HCT116 (cell line): Measurements from ENCODE around the gene COL4A4. TPM values are rescaled to one million over a fixed set of nuclear protein-coding genes. Genes with fewer than 3 reads are reported as not detected.

Experiments
- ATAC-seq: fragments of 200-7000 bp; cut with Tn5 transposase; 2 replicates; pipeline ENCODE4 v1.9.1; 2020; ENCODE audit warnings: mild to moderate bottlenecking, moderate library complexity
- BruUV-seq: library from RNA; stranded (reverse); fragments of 400-500 nt; replicated peaks from 2 replicates; lab custom pipeline; 2021; lab: Mats Ljungman, UMichigan
- CTCF ChIA-PET: fragments of 300-600 bp; sonication (Branson Sonifier 250); formaldehyde crosslinking; loops from one replicate; lab custom pipeline; 2021; ENCODE audit warnings: antibody characterized with exemption; lab: Charles Lee
- POLR2A ChIA-PET: fragments of 300-600, 350-600 bp; sonication (Branson Sonifier 250); formaldehyde crosslinking; loops from one replicate; lab custom pipeline; 2021; ENCODE audit warnings: antibody characterized with exemption; lab: Charles Lee
- RAD21 ChIA-PET, 2 experiments: fragments of 300-600 bp; sonication (Branson Sonifier 250); formaldehyde crosslinking; loops; one replicate each; lab custom pipeline; 2023; ENCODE audit warnings: low total read pairs in 2 of 2; ENCODE audit not compliant: uncharacterized antibody in 2 of 2, unreplicated experiment in 2 of 2, low non-redundant PET in 1 of 2; lab: Charles Lee
- DNase-seq: peaks from one replicate; pipeline ENCODE4 v3.0.0-alpha.2; 2010; ENCODE audit warnings: low read depth, low spot score
- H2AFZ ChIP-seq: fragments of 200-600 bp; shearing (Covaris generic), sonication (generic); 2 replicates; pipeline ENCODE4 v1.6.1; 2017; ENCODE audit warnings: low read depth, mixed run types, mixed read lengths, antibody characterized with exemption, low read length; ENCODE audit not compliant: poor library complexity, severe bottlenecking
- H3K27ac ChIP-seq: 2 replicates; pipeline ENCODE4 v1.5.1; 2012; ENCODE audit warnings: low read depth, low read length
- H3K27me3 ChIP-seq: fragments of 200-600 bp; sonication (generic); 2 replicates; pipeline ENCODE4 v1.6.1; 2016; ENCODE audit warnings: mixed run types, low read length, mixed read lengths; ENCODE audit not compliant: insufficient read depth
- H3K36me3 ChIP-seq, 2 experiments: fragments of 200-500 bp in 1 of 2; fragments of 200-600 bp in 1 of 2; sonication (Bioruptor generic) in 1 of 2; sonication (generic) in 1 of 2; 2 replicates each; pipeline versions ENCODE4 v1.5.1 to v1.6.1; 2014 to 2016; ENCODE audit warnings: low read length in 2 of 2, inconsistent platforms in 1 of 2, mixed read lengths in 1 of 2, mixed run types in 1 of 2; ENCODE audit not compliant: insufficient read depth in 2 of 2, control insufficient read depth in 1 of 2
- H3K4me1 ChIP-seq, 2 experiments: fragments of 200-600 bp in 1 of 2; sonication (generic) in 1 of 2; 2 replicates each; pipeline versions ENCODE4 v1.5.1 to v1.6.1; 2012 to 2017; ENCODE audit warnings: low read length in 2 of 2, inconsistent platforms in 1 of 2, mild to moderate bottlenecking in 1 of 2, mixed read lengths in 1 of 2, mixed run types in 1 of 2, moderate library complexity in 1 of 2; ENCODE audit not compliant: insufficient read depth in 2 of 2, control insufficient read depth in 1 of 2
- H3K4me2 ChIP-seq: fragments of 200-600 bp; sonication (generic); 2 replicates; pipeline ENCODE4 v1.6.1; 2017; ENCODE audit warnings: mixed run types, low read length, mixed read lengths
- H3K4me3 ChIP-seq, 2 experiments: fragments of 200-600 bp in 1 of 2; sonication (generic) in 1 of 2; replicated peaks in 1 of 2; 2 replicates each; pipeline ENCODE4 v1.5.1; 2011 to 2016; ENCODE audit warnings: low read length in 2 of 2, control low read depth in 1 of 2, low read depth in 1 of 2, mild to moderate bottlenecking in 1 of 2, mixed read lengths in 1 of 2, mixed run types in 1 of 2
- H3K79me2 ChIP-seq: fragments of 200-600 bp; sonication (generic); 2 replicates; pipeline ENCODE4 v1.6.1; 2017; ENCODE audit warnings: mild to moderate bottlenecking, mixed run types, low read length, moderate library complexity, mixed read lengths; ENCODE audit not compliant: insufficient read depth
- H3K9ac ChIP-seq: fragments of 200-600 bp; sonication (generic); 2 replicates; pipeline ENCODE4 v1.6.1; 2016; ENCODE audit warnings: low read length, mixed read lengths
- H3K9me2 ChIP-seq: fragments of 200-600 bp; sonication (generic), shearing (Covaris generic); 2 replicates; pipeline ENCODE4 v1.6.1; 2017; ENCODE audit warnings: mixed run types, mild to moderate bottlenecking, moderate library complexity; ENCODE audit not compliant: insufficient read depth
- H3K9me3 ChIP-seq, 2 experiments: fragments of 200-500 bp in 1 of 2; fragments of 200-600 bp in 1 of 2; sonication (Bioruptor generic) in 1 of 2; sonication (generic) in 1 of 2; 2 replicates each; pipeline ENCODE4 v1.6.1; 2014 to 2017; ENCODE audit warnings: low read length in 2 of 2, mixed read lengths in 2 of 2, inconsistent platforms in 1 of 2, low read depth in 1 of 2, mild to moderate bottlenecking in 1 of 2, mixed run types in 1 of 2, moderate library complexity in 1 of 2; ENCODE audit not compliant: control insufficient read depth in 1 of 2, insufficient read depth in 1 of 2
- H4K20me1 ChIP-seq: fragments of 200-600 bp; sonication (generic), shearing (Covaris generic); 2 replicates; pipeline ENCODE4 v1.6.1; 2017; ENCODE audit warnings: mixed run types, mild to moderate bottlenecking, moderate library complexity; ENCODE audit not compliant: insufficient read depth
- CBX3 ChIP-seq: IDR thresholded peaks from 2 replicates; pipeline ENCODE4 v1.6.1; 2012; ENCODE audit warnings: low read depth
- CEBPB ChIP-seq: IDR thresholded peaks from 2 replicates; pipeline ENCODE4 v1.6.1; 2012; ENCODE audit warnings: low read depth
- CTCF ChIP-seq, 3 experiments: fragments of 200-600 bp in 1 of 3; sonication (generic) in 1 of 3; IDR thresholded peaks in 2 of 3; conservative IDR thresholded peaks in 1 of 3; 2 replicates each; pipeline ENCODE4 v1.5.1; 2012 to 2017; ENCODE audit warnings: low read depth in 2 of 3, low read length in 2 of 3, antibody characterized with exemption in 1 of 3, borderline replicate concordance in 1 of 3, control low read depth in 1 of 3, mild to moderate bottlenecking in 1 of 3, mixed read lengths in 1 of 3, mixed run types in 1 of 3, moderate library complexity in 1 of 3; ENCODE audit not compliant: insufficient read depth in 1 of 3
- EGR1 ChIP-seq: IDR thresholded peaks from 2 replicates; pipeline ENCODE4 v1.6.1; 2012; ENCODE audit warnings: low read depth
- ELF1 ChIP-seq: IDR thresholded peaks from 2 replicates; pipeline ENCODE4 v1.6.1; 2012; ENCODE audit warnings: low read depth, borderline replicate concordance
- EZH2 ChIP-seq: fragments of 200-600 bp; sonication (generic); IDR thresholded peaks from 2 replicates; pipeline ENCODE4 v1.6.1; 2017; ENCODE audit warnings: antibody characterized with exemption, mixed run types
- EZH2phosphoT487 ChIP-seq: fragments of 200-600 bp; IDR thresholded peaks from 2 replicates; pipeline ENCODE4 v1.6.1; 2018; ENCODE audit warnings: antibody characterized with exemption, borderline replicate concordance
- JUND ChIP-seq: IDR thresholded peaks from 2 replicates; pipeline ENCODE4 v1.6.1; 2012
- POLR2AphosphoS5 ChIP-seq: IDR thresholded peaks from 2 replicates; pipeline ENCODE4 v1.6.1; 2011; ENCODE audit warnings: mild to moderate bottlenecking, low read depth, low read length, moderate library complexity
- RAD21 ChIP-seq: IDR thresholded peaks from 2 replicates; pipeline ENCODE4 v1.6.1; 2012; ENCODE audit warnings: low read depth, mild to moderate bottlenecking
- SIN3A ChIP-seq: IDR thresholded peaks from 2 replicates; pipeline ENCODE4 v1.6.1; 2012; ENCODE audit warnings: low read depth
- SP1 ChIP-seq: IDR thresholded peaks from 2 replicates; pipeline ENCODE4 v1.6.1; 2012; ENCODE audit warnings: low read depth
- SRF ChIP-seq: IDR thresholded peaks from 2 replicates; pipeline ENCODE4 v1.6.1; 2012; ENCODE audit warnings: low read depth
- TCF7L2 ChIP-seq: IDR thresholded peaks from 2 replicates; pipeline ENCODE4 v1.7.0; 2011; ENCODE audit warnings: borderline replicate concordance, inconsistent platforms; ENCODE audit not compliant: insufficient read depth, insufficient read length; ENCODE audit errors: extremely low read depth
- ZFX ChIP-seq: fragments of 450-650 bp; IDR thresholded peaks from 2 replicates; pipeline ENCODE4 v1.6.1; 2017
- intact Hi-C: fragments of 100-400 bp; cut with micrococcal nuclease; formaldehyde crosslinking; loops from 2 replicates; pipeline ENCODE4 v1.10.0; 2022
- total RNA-seq: library from RNA; stranded (reverse); gene quantifications from one replicate; pipeline ENCODE4 v1.2.1, GENCODE V29; 2021; ENCODE audit not compliant: unreplicated experiment

The COL4A4 gene
- total RNA-seq, 1 experiment from 2014 or later = 5.9 TPM

GRCh38 chr2:226977775-226978190 is 186.2 kb downstream of the COL4A4 start:
- no peaks in the 10 kb centered on the region for H3K27me3 ChIP-seq
- H2AFZ ChIP-seq = no peak overlapping the region
- no peaks in the 10 kb centered on the region for H3K9me2 ChIP-seq
- peaks cover 52 to 57% of the 10 kb centered on the region in 2 experiments for H3K4me1 ChIP-seq
- no peaks in the 10 kb centered on the region for H4K20me1 ChIP-seq
- no peak overlapping the region for H3K9ac ChIP-seq
- TF ChIP-seq SIN3A (peak; percentile 44; the same call in 1 of the 2 replicates), TCF7L2 (peak; percentile 87), CEBPB (no peak), SRF (no peak), EZH2phosphoT487 (no peak), ZFX (no peak), JUND (0 out of 2 replicates have a peak, but pooled peaks have one; percentile 16), SP1 (peak; percentile 22; the same call in 1 of the 2 replicates)
- TF ChIP-seq, all 23 proteins: peak for 4
- Histone ChIP-seq H3K27ac (peak overlapping the region; percentile 81), H3K9me3 (no peaks in the 10 kb centered on the region), H3K36me3 (no peaks in the 10 kb centered on the region), H3K4me3 (no peak overlapping the region), H3K79me2 (no peaks in the 10 kb centered on the region), H3K4me2 (peak overlapping the region; percentile 45)
- POLR2A ChIA-PET = no interaction called here
- CTCF ChIA-PET = no interaction called here
- RAD21 ChIA-PET = no interaction called here
- DNase-seq (no peak), ATAC-seq (peak; percentile 69)
- intact Hi-C loops = no loop called here
- no TSS peak for BruUV-seq

- no peak for DNase-seq
- CTCF ChIA-PET = no interaction called here
- TF ChIP-seq ELF1 (no peak), SIN3A (no peak), EGR1 (no peak), RAD21 (no peak), POLR2AphosphoS5 (no peak), ZFX (no peak), CBX3 (no peak), EZH2 (no peak), CTCF (IDR thresholded peaks at IDR 0.05 in 2 of 3, conservative IDR thresholded peaks at IDR 0.05 in 1 of 3; ENCODE audit: borderline replicate concordance in 1 of 3, insufficient read depth in 1 of 3, low read depth in 2 of 3, low read length in 2 of 3) (no peak)
- TF ChIP-seq, all 23 proteins: peak for 0
- Histone ChIP-seq H3K4me1 (peaks cover 25 to 28% of the 10 kb centered on the region in 2 experiments), H3K36me3 (no peaks in the 10 kb centered on the region), H2AFZ (no peak overlapping the region), H4K20me1 (no peaks in the 10 kb centered on the region), H3K9me2 (no peaks in the 10 kb centered on the region), H3K4me3 (no peak overlapping the region), H3K27me3 (no peaks in the 10 kb centered on the region), H3K4me2 (no peak overlapping the region), H3K27ac (no peak overlapping the region), H3K9me3 (no peaks in the 10 kb centered on the region), H3K79me2 (no peaks in the 10 kb centered on the region), H3K9ac (no peak overlapping the region)
- intact Hi-C loops = no loop called here
- no TSS peak for BruUV-seq
- ATAC-seq = no peak
- POLR2A ChIA-PET = no interaction called here
- RAD21 ChIA-PET = no interaction called here
Measured at GRCh38 chr2:226973816-226974215, 190.2 kb downstream of the COL4A4 start.
